Measurements from ENCODE around the gene REEP3.

DNA sequence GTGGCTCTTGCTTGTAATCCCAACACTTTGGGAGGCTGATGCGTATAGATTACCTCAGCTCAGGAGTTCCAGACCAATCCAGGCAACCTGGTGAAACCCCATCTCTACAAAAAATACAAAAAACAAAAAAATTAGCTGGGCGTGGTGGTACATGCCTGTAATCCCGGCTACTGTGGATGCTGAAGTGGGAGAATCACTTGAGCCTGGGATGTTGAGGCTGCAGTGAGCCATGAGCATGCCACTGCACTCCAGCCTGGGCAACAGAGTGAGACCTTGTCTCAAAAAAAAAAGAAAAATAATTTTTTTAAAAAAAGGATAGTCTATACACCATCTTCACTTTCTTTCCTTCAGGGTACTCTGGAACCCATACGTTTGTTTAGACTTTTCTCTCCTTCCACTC lies 6.2 kb downstream of the REEP3 start:
- TF ChIP-seq, protein P1, sequence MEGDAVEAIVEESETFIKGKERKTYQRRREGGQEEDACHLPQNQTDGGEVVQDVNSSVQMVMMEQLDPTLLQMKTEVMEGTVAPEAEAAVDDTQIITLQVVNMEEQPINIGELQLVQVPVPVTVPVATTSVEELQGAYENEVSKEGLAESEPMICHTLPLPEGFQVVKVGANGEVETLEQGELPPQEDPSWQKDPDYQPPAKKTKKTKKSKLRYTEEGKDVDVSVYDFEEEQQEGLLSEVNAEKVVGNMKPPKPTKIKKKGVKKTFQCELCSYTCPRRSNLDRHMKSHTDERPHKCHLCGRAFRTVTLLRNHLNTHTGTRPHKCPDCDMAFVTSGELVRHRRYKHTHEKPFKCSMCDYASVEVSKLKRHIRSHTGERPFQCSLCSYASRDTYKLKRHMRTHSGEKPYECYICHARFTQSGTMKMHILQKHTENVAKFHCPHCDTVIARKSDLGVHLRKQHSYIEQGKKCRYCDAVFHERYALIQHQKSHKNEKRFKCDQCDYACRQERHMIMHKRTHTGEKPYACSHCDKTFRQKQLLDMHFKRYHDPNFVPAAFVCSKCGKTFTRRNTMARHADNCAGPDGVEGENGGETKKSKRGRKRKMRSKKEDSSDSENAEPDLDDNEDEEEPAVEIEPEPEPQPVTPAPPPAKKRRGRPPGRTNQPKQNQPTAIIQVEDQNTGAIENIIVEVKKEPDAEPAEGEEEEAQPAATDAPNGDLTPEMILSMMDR (IDR thresholded peaks at IDR 0.05): no peak
- TF ChIP-seq POLR2A (IDR thresholded peaks at IDR 0.05): no peak
